HG03378 (cell line): ENCODE results near the gene TTC21B.
"Not testable (repeated sequence)": the region's sequence is repeated elsewhere in the genome, so short reads cannot be mapped to it uniquely, and the experiment has no call there.

Experiments used
- ATAC-seq: cut with Tn5 transposase; IDR thresholded peaks from one replicate; pipeline ENCODE4 v1.9.1; 2021; ENCODE audit warnings: mild to moderate bottlenecking, moderate library complexity; ENCODE audit not compliant: unreplicated experiment

Gene TTC21B

GRCh38 chr2:165889158-165889557 is 64.4 kb downstream of the TTC21B start:
- no peak for ATAC-seq

GRCh38 chr2:165888171-165888570 is 65.4 kb downstream of the TTC21B start:
- ATAC-seq: no peak

GRCh38 chr2:165886487-165887146 is 67.0 kb downstream of the TTC21B start:
- no peak for ATAC-seq

DNA sequence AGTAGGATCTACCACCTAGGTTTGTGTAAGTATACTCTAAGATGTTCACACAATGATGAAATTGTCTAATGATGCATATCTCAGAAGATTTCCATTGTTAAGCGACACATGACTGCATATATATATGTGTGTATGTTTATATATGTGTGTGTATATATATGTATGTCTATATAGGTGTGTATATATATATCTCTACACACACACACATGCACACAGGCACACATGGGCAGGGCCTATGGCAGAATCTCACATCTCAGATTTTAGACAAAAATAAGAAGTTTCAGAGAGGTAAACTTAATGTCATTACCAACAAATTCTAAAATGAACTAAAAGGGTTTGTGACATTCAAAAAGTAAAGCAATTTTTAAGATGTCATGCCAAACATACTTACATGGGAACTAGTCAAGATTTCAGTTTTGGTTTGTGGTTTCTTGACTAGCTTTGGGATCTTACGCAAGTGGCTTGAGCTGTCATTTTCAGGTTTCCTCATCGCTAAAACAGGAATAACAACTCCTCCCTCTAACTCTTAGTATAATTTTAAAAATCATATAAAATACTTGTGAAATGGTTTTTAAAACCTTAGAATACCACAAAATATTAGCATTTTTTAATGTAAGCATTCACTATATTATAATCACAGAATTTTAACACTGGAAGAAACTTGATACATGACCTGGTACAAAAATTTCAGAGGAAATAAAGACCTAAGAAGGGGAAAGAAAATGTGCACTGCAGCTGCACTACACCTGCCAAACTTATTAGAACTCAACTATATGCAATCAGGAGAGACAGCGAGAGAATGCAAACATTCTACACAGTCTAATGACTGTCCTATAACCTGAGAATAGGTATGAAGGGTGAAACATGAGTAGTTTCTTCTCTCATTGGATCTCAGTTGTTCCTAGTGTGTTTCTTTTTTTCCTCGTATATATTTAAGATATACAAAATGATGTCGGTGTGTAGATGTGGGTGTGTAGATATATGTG is 75.7 kb downstream of the TTC21B start:
- peak; percentile 56 for ATAC-seq

- no peak for ATAC-seq
These were observed 76.9 kb downstream of the TTC21B start for GRCh38 chr2:165876712-165877111.

DNA sequence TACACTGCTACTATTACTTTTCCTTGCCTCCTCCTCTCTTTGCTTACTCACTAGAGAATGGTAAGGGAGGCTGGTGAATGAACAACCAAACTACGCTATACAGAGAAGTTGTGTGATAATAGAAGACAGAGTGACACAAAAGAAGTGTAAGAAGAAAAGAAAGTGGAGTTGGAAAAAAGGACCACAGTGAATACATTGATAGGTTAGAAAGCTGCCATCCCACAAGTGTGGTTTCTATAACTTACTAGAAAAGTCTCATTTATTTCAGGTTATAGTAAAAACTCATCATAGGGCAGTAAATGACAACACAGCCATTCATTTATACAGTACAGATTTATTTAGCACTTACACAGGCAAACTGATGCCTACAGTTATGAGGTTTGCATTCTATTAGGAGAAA is 77.3 kb downstream of the TTC21B start:
- no peak for ATAC-seq

- ATAC-seq: peak; percentile 97
These were observed 79.0 kb downstream of the TTC21B start for GRCh38 chr2:165874445-165875039.

- no peak for ATAC-seq
These were observed 81.3 kb downstream of the TTC21B start for GRCh38 chr2:165872101-165872791.

DNA sequence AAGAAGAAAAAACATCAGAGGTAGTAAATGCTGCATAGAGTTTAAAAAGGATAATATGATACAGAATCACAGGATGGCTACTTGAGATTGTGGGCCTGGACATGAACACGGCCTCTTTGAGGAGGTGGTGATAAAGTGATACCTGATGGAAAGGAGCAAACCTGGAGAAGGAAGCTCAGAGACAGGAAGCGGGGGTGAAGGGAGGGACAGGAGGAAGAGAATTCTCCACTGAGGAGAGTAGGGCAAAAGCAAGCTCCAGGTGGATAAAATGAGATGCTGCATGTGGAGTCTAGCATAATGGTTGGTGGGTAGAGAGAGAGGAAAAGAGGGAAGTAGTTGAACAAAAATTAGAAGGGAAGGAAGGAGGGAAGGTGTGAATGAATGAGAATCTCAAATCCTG is 82.6 kb downstream of the TTC21B start:
- no peak for ATAC-seq

- no peak for ATAC-seq
These were observed 83.2 kb downstream of the TTC21B start for GRCh38 chr2:165870346-165870745.

DNA sequence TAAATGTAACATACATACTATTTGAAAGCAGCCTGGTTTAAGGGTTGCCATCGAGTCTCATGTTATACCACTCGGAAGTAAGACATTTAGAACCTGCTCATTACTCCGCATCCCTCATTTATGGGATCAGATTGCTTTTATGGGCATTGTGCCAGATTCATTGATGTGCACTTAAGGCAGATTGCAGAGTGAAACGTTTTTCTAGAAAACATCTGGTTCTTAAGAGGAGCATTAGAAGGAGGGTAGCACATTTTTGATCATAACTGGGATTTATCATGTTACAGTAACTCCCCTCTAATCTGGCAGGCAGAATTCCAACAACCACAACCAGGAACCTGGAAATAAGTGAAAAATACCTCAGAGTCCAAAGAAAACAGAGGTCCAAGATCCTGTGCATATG is 85.4 kb downstream of the TTC21B start:
- ATAC-seq: no peak

GRCh38 chr2:165864296-165864695 is 89.3 kb downstream of the TTC21B start:
- ATAC-seq: no peak

DNA sequence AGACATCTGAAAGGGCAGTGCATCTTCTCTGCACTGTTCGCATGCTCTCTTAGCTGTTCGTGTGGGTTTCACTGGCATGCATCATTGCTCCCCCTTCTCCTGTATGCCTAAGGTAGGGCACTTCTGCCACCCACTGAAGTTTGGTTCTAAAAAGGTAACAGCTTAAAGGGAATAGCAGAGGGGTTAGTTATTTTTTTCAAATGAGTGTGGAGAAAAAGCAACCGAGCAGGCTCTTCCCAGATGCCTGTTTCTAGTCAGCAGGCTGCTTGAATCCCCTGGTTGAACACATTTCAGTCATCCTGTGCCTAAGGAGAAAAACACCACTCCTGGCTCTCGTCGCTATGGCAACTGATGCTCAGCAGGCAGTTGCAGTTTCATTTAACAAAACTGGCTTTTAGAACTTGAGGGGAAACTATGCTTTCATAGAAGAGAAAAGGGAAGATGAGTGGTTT is 89.7 kb downstream of the TTC21B start:
- ATAC-seq: peak; percentile 47

GRCh38 chr2:165861083-165861482 is 92.5 kb downstream of the TTC21B start:
- ATAC-seq: not testable (repeated sequence)

DNA sequence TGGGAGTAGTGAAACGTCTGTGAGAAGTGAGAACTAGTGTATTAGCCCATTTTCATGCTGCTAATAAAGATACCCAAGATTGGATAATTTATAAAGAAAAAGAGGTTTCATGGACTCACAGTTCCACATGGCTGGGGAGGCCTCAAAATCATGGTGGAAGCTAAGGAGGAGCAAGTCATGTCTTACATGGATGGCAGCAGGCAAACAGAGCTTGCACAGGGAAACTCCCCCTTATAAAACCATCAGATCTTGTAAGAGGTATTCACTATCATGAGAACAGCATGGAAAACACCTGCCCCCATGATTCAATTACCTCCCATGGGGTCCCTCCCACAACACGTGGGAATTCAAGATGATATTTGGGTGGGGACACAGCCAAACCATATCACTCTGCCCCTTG is 93.9 kb downstream of the TTC21B start:
- ATAC-seq: not testable (repeated sequence)

DNA sequence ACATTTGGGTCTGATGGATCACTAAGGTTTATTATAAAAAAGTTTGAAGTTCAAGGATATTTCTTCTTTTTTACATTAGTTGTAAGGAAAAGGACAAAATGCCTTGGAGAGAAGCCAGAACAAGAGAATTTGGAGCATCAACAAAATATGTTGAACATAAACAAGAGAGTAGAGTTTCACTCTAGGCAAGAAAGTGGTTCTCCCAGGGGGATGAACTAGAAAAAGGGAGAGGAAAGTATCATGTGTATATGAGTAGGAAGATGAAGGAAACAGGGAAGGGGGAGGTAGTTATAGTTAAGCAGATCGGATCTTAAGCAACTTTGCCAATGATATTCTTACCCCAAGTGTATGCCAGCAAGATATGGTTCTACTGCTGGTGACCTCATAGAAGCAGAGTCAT is 95.7 kb downstream of the TTC21B start:
- ATAC-seq: no peak

DNA sequence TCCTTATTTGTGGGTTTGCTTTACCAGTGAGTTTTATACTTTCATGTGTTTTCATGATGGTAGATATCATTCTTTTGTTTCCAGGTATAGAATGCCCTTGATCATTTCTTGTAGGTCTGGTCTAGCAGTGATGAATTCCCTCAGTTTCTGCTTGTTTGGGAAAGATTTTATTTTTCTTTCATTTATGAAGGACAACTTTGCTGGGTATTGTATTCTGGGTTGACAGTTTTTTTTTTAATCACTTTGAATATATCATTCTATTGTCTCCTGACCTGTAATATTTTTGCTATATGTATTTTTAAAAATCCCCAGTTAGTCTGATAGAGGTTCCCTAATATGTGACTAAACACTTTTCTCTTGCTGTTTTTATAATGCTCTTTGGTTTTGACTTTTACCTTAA is 101.2 kb downstream of the TTC21B start:
- no peak for ATAC-seq

- no peak for ATAC-seq
These were observed 106.6 kb downstream of the TTC21B start for GRCh38 chr2:165847001-165847400.

DNA sequence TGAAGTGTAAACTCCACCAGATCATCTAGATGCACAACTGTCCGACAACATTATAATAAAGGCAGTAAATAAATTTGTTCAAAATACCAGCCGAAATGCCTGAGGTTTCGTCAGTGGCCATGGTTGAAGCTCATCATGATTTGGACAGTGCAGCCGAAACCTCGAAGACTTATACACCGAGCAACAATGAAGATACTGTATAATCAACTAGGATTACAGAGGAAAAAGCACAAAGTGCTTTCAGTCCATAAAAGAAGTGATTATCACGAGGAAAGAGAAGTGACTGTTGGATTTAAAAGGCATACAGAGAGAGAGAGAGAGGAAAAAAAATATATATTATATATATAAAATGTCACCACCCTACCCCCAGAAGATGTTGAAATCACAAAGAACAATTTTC is 107.5 kb downstream of the TTC21B start:
- no peak for ATAC-seq

DNA sequence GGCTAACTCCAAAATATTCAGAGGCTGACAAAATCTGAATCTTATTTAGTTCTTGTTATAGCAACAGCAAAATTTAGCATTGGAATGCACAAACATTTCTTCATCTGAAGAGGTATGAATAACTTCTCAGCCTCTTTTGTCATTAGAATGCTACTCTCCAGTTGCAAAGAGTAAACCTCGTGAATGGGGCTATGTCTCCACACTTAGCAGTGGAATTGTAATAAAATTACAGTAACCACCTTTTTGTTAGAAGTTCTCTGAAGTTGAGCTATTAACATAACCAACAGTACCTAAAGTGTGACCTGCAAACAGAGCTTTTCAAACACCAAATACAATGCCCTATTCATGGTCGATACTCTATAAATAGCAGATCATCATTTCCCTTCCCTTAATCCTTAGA is 109.4 kb downstream of the TTC21B start:
- no peak for ATAC-seq

- ATAC-seq: no peak
These were observed 110.2 kb downstream of the TTC21B start for GRCh38 chr2:165843351-165843750.
